ENCODE data around the gene RGS10. TPM values are rescaled to one million over a fixed set of nuclear protein-coding genes. Genes with fewer than 3 reads are reported as not detected.

RGS10 gene
- polyA plus RNA-seq, 1 donor from 2014 or later, result 42.7 TPM

GRCh38 chr10:119483839-119484238, 58.7 kb downstream of the RGS10 start:
- Mint-ChIP-seq H3K4me3 (peak overlapping the region in 1 of 4 donors; percentile 28), H3K27ac (no peak overlapping the region), H3K36me3 (no peaks in the 10 kb centered on the region), H3K9me3 (no peaks in the 10 kb centered on the region), H3K27me3 (no peaks in the 10 kb centered on the region), H3K4me1 (peaks cover 2 to 8% (median 7%) of the 10 kb centered on the region in 3 donors)

GRCh38 chr10:119483001-119483400, 59.5 kb downstream of the RGS10 start:
- Mint-ChIP-seq H3K27me3 (no peaks in the 10 kb centered on the region), H3K36me3 (no peaks in the 10 kb centered on the region), H3K9me3 (no peaks in the 10 kb centered on the region), H3K4me3 (no peak overlapping the region), H3K27ac (no peak overlapping the region), H3K4me1 (peaks cover 9 to 17% (median 15%) of the 10 kb centered on the region in 3 donors)

DNA sequence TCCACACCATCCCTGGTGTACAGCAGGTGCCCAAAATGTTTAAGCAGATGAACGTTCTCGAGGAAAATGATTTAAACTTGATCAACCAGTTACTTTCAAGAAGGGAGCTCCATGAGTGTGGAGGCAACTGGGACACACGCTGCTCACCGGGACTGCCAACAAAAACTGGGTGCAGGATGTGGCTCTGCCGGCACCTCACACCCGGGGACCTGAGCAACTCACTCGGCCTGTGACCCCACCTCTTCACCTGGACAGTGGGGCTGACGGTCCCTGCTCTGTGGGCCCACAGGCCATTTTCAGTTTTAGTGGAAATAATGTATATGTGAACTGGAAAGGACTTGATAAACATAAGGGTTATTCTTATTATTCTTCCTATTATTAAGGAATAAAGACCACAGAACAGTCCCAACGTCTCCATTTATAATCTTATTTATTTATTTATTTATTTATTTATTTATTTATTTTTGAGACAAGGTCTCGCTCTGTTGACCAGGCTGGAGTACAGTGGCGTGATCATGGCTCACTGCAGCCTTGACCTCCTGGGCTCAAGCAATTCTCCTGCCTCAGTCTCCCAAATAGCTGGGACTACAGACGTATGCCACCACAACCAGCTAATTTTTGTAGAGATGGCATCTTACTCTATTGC, 60.6 kb downstream of the RGS10 start:
- Mint-ChIP-seq H3K36me3 (no peaks in the 10 kb centered on the region), H3K27me3 (peaks cover 2% of the 10 kb centered on the region), H3K27ac (no peak overlapping the region)

GRCh38 chr10:119480667-119481066, 61.9 kb downstream of the RGS10 start:
- H3K4me1 Mint-ChIP-seq, result peaks cover 21 to 31% (median 26%) of the 10 kb centered on the region in 3 donors
- H3K36me3 Mint-ChIP-seq, result no peaks in the 10 kb centered on the region
- no peaks in the 10 kb centered on the region for H3K9me3 Mint-ChIP-seq
- no peak overlapping the region for H3K27ac Mint-ChIP-seq
- H3K4me3 Mint-ChIP-seq, result no peak overlapping the region
- peaks cover 2% of the 10 kb centered on the region for H3K27me3 Mint-ChIP-seq

More for the DNA sequence above, 60.6 kb downstream of the RGS10 start:
- H3K4me3 Mint-ChIP-seq, result no peak overlapping the region
- no peaks in the 10 kb centered on the region for H3K9me3 Mint-ChIP-seq
- H3K4me1 Mint-ChIP-seq, result peaks cover 18 to 27% (median 26%) of the 10 kb centered on the region in 3 donors

- peaks cover 21 to 31% (median 26%) of the 10 kb centered on the region in 3 donors for H3K4me1 Mint-ChIP-seq
- H3K27ac Mint-ChIP-seq, result peak overlapping the region in 2 of 3 donors; percentile 85
- H3K36me3 Mint-ChIP-seq, result no peaks in the 10 kb centered on the region
- H3K27me3 Mint-ChIP-seq, result peaks cover 6% of the 10 kb centered on the region
- peak overlapping the region in 1 of 4 donors; percentile 10 for H3K4me3 Mint-ChIP-seq
- no peaks in the 10 kb centered on the region for H3K9me3 Mint-ChIP-seq
Observed at GRCh38 chr10:119479532-119479931, 63.0 kb downstream of the RGS10 start.

- no peaks in the 10 kb centered on the region for H3K36me3 Mint-ChIP-seq
- H3K4me3 Mint-ChIP-seq, result peak overlapping the region; percentile 19 to 82 (median 68)
- peak overlapping the region; percentile 76 to 95 (median 78) for H3K27ac Mint-ChIP-seq
- H3K9me3 Mint-ChIP-seq, result peaks cover 0 to 2% (median 0%) of the 10 kb centered on the region in 3 donors
- H3K4me1 Mint-ChIP-seq, result peaks cover 21 to 31% (median 26%) of the 10 kb centered on the region in 3 donors
- peaks cover 6% of the 10 kb centered on the region for H3K27me3 Mint-ChIP-seq
Observed at GRCh38 chr10:119478811-119479341, 63.6 kb downstream of the RGS10 start.

DNA sequence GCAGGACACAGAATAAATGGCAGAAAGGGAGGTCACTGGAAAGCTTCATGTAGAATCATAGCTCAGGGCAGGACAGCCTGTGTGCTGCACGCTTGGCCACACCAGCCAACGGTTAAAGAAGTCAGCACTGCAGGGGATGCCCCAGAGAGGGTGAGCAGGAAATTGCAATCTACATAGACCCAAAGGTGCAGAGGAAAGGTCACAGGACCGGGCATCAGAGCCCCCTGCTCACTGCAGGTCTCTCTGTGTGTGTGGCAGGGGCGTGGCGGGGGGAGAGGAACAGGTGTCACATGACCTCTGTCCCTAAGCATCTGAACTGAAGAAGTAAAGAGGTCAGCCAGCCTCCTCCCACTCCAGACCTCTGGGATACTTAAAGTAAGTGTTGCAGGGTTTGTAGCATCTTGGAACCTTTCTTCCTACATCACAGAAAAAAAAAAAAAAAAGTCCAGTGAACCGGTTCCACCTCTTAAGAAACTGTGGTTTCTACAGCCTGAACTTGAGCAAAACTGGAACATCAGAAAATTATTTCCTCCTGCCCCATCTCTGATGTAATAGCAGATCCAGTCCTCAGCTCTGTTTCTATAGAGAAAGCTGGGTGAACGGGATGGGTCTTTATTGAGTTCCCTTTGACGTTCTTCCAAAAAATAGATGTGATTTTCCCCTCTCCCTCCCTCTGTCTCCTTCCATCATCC, 64.3 kb downstream of the RGS10 start:
- Mint-ChIP-seq H3K4me3 (peak overlapping the region; percentile 19 to 82 (median 68)), H3K27ac (peak overlapping the region; percentile 78 to 95 (median 86)), H3K27me3 (peaks cover 6% of the 10 kb centered on the region), H3K9me3 (peaks cover 0 to 5% (median 0%) of the 10 kb centered on the region in 3 donors), H3K36me3 (no peaks in the 10 kb centered on the region), H3K4me1 (peaks cover 21 to 31% (median 26%) of the 10 kb centered on the region in 3 donors)

- no peaks in the 10 kb centered on the region for H3K36me3 Mint-ChIP-seq
- H3K4me1 Mint-ChIP-seq, result peaks cover 21 to 31% (median 26%) of the 10 kb centered on the region in 3 donors
- H3K27me3 Mint-ChIP-seq, result peaks cover 6% of the 10 kb centered on the region
- peaks cover 0 to 5% (median 0%) of the 10 kb centered on the region in 3 donors for H3K9me3 Mint-ChIP-seq
- H3K27ac Mint-ChIP-seq, result peak overlapping the region; percentile 78 to 95 (median 86)
- peak overlapping the region; percentile 16 to 82 (median 68) for H3K4me3 Mint-ChIP-seq
Observed at GRCh38 chr10:119477444-119477843, 65.1 kb downstream of the RGS10 start.

DNA sequence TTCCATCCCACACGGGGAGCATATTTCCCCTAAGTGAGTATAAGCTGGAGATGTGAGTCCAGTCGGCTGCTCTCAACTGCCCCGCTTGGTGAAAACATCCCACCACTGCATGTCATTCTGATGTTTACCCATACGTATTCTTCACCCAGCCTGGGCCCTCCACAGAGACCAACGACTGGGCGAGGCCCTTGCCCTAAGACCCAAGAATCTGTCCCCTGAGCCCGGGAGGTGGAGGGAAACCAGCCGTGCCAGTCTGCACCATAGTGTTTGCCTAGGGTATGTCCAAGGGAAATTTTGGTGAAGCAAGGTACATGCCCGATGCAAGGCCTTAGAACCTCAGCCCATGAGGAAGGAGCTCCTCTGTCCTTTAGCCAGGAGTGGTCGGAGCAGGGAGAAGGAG, 67.9 kb downstream of the RGS10 start:
- no peaks in the 10 kb centered on the region for H3K36me3 Mint-ChIP-seq
- no peak overlapping the region for H3K4me3 Mint-ChIP-seq
- H3K27me3 Mint-ChIP-seq, result peaks cover 6% of the 10 kb centered on the region
- no peak overlapping the region for H3K27ac Mint-ChIP-seq
- H3K4me1 Mint-ChIP-seq, result peaks cover 21 to 31% (median 24%) of the 10 kb centered on the region in 3 donors
- peaks cover 0 to 5% (median 0%) of the 10 kb centered on the region in 3 donors for H3K9me3 Mint-ChIP-seq

GRCh38 chr10:119473771-119474170, 68.7 kb downstream of the RGS10 start:
- Mint-ChIP-seq H3K36me3 (no peaks in the 10 kb centered on the region), H3K27me3 (peaks cover 6% of the 10 kb centered on the region), H3K9me3 (peaks cover 0 to 5% (median 0%) of the 10 kb centered on the region in 3 donors), H3K4me3 (no peak overlapping the region), H3K4me1 (peaks cover 18 to 23% (median 18%) of the 10 kb centered on the region in 3 donors), H3K27ac (no peak overlapping the region)

DNA sequence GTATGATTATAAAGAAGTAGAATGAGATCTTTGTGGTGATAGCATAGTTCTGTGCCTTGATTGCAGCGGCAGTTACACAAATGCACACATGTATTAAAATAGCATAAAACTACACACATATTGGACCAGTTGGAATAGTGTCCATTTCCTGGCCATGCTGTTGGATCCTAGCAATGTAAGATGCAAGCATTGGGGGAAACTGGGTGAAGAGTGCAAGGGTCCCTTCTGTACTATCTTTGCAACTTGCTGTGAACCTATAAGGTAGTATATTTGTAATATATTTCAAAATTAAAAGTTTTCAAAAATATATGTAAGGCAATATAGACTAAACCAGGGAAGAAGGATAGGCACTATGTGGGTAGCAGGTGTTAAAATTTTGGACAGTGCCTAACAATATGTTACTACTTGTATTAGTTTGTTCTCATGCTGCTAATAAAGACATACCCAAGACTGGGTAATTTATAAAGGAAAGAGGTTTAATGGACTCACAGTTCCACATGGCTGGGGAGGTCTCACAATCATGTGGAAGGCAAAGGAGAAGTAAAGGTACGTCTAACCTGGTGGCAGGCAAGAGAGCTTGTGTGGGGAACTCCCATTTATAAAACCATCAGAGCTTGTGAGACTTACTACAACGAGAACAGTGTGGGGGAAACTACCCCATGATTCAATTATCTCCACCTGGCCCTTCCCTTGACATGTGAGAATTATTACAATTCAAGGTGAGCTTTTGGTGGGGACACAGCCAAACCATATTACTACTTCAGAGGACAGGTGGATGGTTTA, 71.4 kb downstream of the RGS10 start:
- Mint-ChIP-seq H3K27me3 (peaks cover 4% of the 10 kb centered on the region), H3K9me3 (peaks cover 0 to 5% (median 0%) of the 10 kb centered on the region in 3 donors), H3K27ac (no peak overlapping the region), H3K4me3 (no peak overlapping the region), H3K36me3 (no peaks in the 10 kb centered on the region), H3K4me1 (peaks cover under 1 to 6% (median 5%) of the 10 kb centered on the region in 3 donors)

GRCh38 chr10:119469846-119470245, 72.7 kb downstream of the RGS10 start:
- Mint-ChIP-seq H3K27ac (no peak overlapping the region), H3K4me3 (no peak overlapping the region), H3K4me1 (peaks cover 4 to 5% (median 4%) of the 10 kb centered on the region in 3 donors), H3K9me3 (peaks cover 0 to 5% (median 0%) of the 10 kb centered on the region in 3 donors), H3K36me3 (peaks cover 2% of the 10 kb centered on the region), H3K27me3 (no peaks in the 10 kb centered on the region)

GRCh38 chr10:119469325-119469707, 73.2 kb downstream of the RGS10 start:
- H3K4me1 Mint-ChIP-seq, result peaks cover 4 to 5% (median 4%) of the 10 kb centered on the region in 3 donors
- H3K27me3 Mint-ChIP-seq, result no peaks in the 10 kb centered on the region
- no peak overlapping the region for H3K4me3 Mint-ChIP-seq
- peaks cover 2% of the 10 kb centered on the region for H3K36me3 Mint-ChIP-seq
- no peak overlapping the region for H3K27ac Mint-ChIP-seq
- H3K9me3 Mint-ChIP-seq, result peaks cover 0 to 5% (median 0%) of the 10 kb centered on the region in 3 donors

DNA sequence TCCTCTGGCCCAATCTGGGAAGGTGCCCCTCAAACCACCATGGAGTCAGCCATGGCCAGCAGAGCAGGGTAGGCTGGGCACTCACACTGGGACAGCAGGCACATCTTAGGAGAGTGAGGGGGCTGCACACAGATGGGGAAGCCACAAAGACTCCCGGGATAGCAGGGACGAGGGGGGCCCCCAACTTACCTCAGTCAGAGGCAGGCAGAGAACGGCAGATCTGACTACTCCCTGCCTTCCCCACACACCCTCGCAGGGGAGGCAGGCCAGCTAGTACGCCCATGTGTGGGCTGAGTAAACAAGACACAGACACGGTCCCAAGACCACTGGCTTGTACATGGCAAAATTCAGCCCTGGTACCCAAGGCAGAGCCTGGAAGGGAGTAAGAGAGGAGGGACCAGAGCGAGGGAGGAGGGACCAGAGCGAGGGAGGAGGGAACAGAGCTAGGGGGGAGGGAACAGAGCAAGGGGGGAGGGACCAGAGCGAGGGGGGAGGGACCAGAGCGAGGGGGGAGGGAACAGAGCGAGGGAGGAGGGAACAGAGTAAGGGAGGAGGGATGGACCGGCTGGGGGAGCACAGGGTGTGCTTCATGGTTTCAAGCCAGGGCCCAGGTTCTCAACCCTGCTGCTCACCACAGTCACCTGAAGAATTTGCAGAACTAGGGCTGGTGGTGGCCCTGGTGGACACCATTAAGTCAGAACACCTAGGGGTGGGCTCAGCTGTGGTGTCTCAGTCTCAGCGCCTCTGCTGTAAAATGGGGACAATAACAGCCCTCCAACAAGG, 73.8 kb downstream of the RGS10 start:
- H3K9me3 Mint-ChIP-seq, result peaks cover 0 to under 1% (median 0%) of the 10 kb centered on the region in 3 donors
- peak overlapping the region in 1 of 3 donors; percentile 24 for H3K27ac Mint-ChIP-seq
- no peak overlapping the region for H3K4me3 Mint-ChIP-seq
- peaks cover 4 to 5% (median 4%) of the 10 kb centered on the region in 3 donors for H3K4me1 Mint-ChIP-seq
- H3K36me3 Mint-ChIP-seq, result peaks cover 2% of the 10 kb centered on the region
- no peaks in the 10 kb centered on the region for H3K27me3 Mint-ChIP-seq
